SIG-M5 (cell line): Measurements from ENCODE around the gene RERG.
"Not testable (repeated sequence)": the region's sequence is repeated elsewhere in the genome, so short reads cannot be mapped to it uniquely, and the experiment has no call there.

ENCODE experiments used
- DNase-seq: peaks from one replicate; lab custom pipeline; 2025; lab: John Stamatoyannopoulos, UW

The RERG gene

GRCh38 chr12:15220915-15221885 is at the start of gene RERG:
Gene RERG (minus strand): TSS chr12:15221417. CDS start chr12:15217489, 3,928 bp downstream.
- no peak for DNase-seq

GRCh38 chr12:15270591-15270990 is 49.4 kb upstream of the RERG start:
- DNase-seq: no peak

- no peak for DNase-seq
Measured at GRCh38 chr12:15268927-15269552, 47.8 kb upstream of the RERG start.

- no peak for DNase-seq
Measured at GRCh38 chr12:15268309-15268708, 47.1 kb upstream of the RERG start.

GRCh38 chr12:15265875-15266274 is 44.7 kb upstream of the RERG start:
- no peak for DNase-seq

- DNase-seq: no peak
Measured at GRCh38 chr12:15256761-15257160, 35.5 kb upstream of the RERG start.

GRCh38 chr12:15253990-15254389 is 32.8 kb upstream of the RERG start:
- DNase-seq: no peak

GRCh38 chr12:15244926-15245325 is 23.7 kb upstream of the RERG start:
- no peak for DNase-seq

GRCh38 chr12:15244341-15244740 is 23.1 kb upstream of the RERG start:
- DNase-seq: no peak

GRCh38 chr12:15243102-15243501 is 21.9 kb upstream of the RERG start:
- no peak for DNase-seq

GRCh38 chr12:15240898-15241297 is 19.7 kb upstream of the RERG start:
- DNase-seq: no peak

- DNase-seq: no peak
Measured at GRCh38 chr12:15234508-15234907, 13.3 kb upstream of the RERG start.

- DNase-seq: no peak
Measured at GRCh38 chr12:15234011-15234410, 12.8 kb upstream of the RERG start.

- DNase-seq: no peak
Measured at GRCh38 chr12:15232959-15233358, 11.7 kb upstream of the RERG start.

- no peak for DNase-seq
Measured at GRCh38 chr12:15231493-15231892, 10.3 kb upstream of the RERG start.

- no peak for DNase-seq
Measured at GRCh38 chr12:15230751-15231150, 9.5 kb upstream of the RERG start.

- no peak for DNase-seq
Measured at GRCh38 chr12:15230137-15230536, 8.9 kb upstream of the RERG start.

GRCh38 chr12:15227004-15227679 is 5.9 kb upstream of the RERG start:
- no peak for DNase-seq

GRCh38 chr12:15225863-15226218 is 4.6 kb upstream of the RERG start:
- DNase-seq: not testable (repeated sequence)

- DNase-seq: no peak
Measured at GRCh38 chr12:15225136-15225862, 4.1 kb upstream of the RERG start.

GRCh38 chr12:15222219-15222618 is 1.0 kb upstream of the RERG start:
- DNase-seq: no peak

- DNase-seq: no peak
Measured at GRCh38 chr12:15220451-15220850, 766 bp downstream of the RERG start.
